T follicular helper cell (primary cell): ENCODE results near the gene FXYD1.

Experiments used
- DNase-seq: peaks from one replicate; pipeline ENCODE4 v3.0.0-alpha.2; 2020; ENCODE audit warnings: low read depth

FXYD1 gene

GRCh38 chr19:35107545-35107944 lies 31.1 kb upstream of the FXYD1 start:
- no peak for DNase-seq

DNA sequence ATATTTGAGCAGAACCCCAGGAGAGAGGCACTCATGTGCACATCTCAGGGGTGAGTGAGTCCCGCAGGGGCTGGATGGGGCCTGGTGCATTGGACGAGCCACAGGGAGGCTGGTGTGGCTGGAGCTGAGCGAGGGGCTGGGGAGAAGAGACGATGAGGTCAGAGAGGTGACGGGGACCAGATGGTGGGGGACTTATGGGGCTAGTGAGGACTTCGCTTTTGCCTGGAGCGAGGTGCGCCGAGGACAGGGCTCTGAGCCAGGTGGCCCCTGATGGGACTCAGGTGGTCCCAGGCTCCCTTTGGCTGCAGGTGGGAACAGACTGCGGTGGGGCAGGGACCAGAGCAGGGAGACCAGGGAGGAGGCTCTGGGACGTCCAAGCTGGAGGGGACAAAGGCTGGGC lies 29.9 kb upstream of the FXYD1 start:
- DNase-seq = no peak

DNA sequence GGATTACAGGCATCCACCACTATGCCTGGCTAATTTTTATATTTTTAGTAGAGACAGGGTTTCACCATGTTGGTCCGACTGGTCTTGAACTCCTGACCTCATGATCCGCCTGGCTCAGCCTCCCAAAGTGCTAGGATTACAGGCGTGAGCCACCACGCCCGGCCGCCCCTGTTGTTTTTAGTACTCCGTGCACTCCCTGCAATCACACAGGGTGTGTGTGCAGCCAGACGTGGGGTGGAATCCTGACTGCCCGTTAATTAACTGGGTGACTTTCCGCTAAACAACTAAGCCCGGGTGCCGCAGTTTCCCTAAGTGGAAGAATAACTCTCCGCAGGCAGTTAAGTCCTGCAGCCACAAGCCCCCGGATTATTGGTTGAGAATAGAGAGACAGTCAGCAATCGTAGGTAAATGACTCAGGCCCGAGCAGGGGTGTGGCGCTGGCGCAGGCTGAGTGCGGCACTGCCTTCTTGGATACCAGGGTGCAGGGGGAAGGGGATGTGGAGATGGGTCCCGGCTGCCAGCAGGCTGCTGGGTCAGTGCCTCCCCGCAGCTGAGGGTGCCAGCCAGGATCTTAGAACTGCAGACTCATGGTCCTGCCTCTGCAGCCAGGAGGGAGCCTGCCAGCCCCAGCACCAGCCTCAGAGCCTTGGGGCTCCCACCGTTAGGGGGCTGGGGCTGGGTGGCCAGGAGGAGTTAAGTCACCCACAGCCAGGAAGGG lies 29.1 kb upstream of the FXYD1 start:
- DNase-seq = no peak

DNA sequence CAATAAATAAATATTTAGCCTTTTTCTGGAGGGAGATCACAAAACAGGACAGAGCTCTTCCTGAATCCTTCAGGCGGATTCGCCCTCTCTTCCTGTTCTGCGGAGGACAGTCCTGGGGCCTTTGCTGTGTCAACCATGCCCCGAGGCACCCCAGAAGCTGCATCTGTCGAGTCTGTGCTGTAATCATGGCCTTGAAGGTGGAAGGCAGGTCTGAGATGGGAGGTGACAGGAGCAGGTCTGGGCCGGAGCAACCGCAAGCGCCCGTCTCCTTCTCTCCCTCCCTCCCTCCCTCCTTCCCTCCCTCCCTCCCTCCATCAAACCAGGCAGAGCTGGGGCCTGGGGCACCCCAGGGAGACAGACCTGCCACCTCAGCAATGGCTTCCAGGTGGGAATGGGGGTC lies 27.6 kb upstream of the FXYD1 start:
- DNase-seq = no peak

DNA sequence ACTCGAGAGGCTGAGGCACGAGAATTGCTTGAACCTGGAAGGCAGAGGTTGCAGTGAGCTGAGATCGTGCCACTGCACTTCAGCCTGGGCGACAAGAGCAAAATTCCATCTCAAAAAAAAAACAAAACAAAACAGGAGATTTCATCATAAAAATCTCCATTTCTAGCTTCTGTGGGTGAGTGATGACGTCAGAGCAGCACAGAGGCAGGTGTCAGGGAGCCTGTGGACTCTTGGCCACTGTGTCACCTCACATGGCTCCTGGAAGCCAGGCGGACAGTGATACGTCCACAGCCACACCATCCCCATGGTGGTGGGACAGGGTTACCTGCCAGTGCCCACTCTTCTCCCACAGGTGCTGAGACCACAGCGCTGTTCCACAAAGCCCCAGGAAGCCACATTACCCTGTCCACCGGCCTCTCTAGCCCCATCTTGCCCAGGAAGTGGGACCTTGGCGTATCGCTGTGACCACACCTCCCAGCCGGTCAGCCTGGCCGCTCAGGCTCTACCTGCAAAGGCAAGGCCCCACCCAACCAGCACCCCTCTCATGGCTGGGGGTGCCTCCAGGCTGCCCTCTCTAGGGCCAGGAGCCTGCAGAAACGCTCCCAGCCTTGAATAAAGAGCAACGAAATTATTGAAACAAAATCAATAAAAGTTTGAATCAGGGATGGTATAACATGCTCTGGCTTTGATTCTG lies 25.5 kb upstream of the FXYD1 start:
- no peak for DNase-seq

GRCh38 chr19:35114353-35115176 lies 24.1 kb upstream of the FXYD1 start:
- peak; percentile 46 for DNase-seq

GRCh38 chr19:35115177-35115951 lies 23.3 kb upstream of the FXYD1 start, which contains the start of gene FXYD3:
Gene FXYD3 (plus strand): TSS chr19:35115823. CDS start chr19:35119377, 3,554 bp downstream.
- no peak for DNase-seq

- no peak for DNase-seq
These were observed 22.4 kb upstream of the FXYD1 start for GRCh38 chr19:35116072-35116801.

DNA sequence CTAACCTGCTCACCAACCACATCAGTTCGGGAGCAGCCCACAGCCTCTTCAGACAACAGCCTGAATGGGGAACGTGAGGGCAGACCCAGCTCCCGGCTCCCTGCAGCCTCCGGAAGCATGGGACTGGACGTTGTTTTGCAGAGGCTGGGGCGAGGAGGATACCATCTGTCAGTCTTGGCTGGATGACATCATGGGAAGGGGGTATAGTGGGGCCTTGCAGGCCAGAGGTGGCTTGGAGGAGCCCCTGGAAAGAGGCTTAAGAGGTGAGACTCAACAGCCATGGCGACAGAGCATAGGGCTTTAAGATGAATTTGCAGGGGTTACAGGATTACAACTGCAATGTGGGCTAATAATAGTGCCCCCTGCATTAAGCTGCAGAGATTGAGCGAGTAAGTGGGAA lies 21.5 kb upstream of the FXYD1 start:
- DNase-seq = no peak

DNA sequence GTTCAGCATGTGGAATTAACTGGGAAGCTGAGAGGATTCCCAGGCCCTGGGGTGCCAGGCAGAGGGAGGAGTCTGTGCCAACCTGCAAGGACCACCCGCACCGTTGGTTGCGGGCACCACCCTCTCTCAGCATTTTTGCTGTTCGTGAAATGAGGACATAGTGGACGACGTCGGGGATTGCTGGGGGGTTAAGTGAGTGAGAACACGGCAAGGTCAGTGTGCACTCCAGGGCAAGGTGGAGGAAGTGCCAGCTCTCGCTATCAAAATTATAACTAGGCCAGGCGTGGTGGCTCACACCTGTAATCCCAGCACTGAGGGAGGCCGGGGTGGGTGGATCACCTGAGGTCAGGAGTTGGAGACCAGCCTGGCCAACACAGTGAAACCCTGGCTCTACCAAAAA lies 20.8 kb upstream of the FXYD1 start:
- DNase-seq = no peak

GRCh38 chr19:35118268-35119020 lies 20.2 kb upstream of the FXYD1 start:
- no peak for DNase-seq

- DNase-seq = no peak
These were observed 19.5 kb upstream of the FXYD1 start for GRCh38 chr19:35119091-35119490.

DNA sequence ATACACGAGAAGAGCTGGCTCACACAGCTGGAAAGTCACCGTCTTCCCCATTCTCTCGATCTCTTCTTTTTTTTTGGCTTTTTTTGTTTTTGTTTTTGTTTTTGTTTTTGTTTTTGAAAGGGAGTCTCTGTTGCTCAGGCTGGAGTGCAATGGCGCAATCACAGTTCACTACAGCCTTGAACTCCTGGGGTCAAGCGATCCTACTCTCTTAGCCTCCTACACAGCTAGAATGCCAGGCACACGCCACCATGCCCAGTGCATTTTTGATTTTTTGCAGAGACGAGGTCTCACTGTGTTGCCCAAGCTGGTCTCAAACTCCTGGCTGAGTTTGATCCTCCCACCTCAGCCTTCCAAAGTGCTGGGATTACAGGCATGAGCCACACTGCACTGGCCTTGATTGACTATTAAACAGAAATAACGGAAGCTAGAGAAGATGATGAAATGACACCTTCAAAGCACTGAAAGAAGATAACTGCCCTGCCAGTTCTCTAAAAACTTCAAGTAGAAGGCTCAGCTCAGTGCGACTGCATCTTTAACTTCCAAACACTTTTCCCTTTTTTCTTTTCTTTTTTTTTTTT lies 19.0 kb upstream of the FXYD1 start:
- no peak for DNase-seq

GRCh38 chr19:35120492-35120891 lies 18.1 kb upstream of the FXYD1 start:
- no peak for DNase-seq

- no peak for DNase-seq
These were observed 17.7 kb upstream of the FXYD1 start for GRCh38 chr19:35120898-35121297.

DNA sequence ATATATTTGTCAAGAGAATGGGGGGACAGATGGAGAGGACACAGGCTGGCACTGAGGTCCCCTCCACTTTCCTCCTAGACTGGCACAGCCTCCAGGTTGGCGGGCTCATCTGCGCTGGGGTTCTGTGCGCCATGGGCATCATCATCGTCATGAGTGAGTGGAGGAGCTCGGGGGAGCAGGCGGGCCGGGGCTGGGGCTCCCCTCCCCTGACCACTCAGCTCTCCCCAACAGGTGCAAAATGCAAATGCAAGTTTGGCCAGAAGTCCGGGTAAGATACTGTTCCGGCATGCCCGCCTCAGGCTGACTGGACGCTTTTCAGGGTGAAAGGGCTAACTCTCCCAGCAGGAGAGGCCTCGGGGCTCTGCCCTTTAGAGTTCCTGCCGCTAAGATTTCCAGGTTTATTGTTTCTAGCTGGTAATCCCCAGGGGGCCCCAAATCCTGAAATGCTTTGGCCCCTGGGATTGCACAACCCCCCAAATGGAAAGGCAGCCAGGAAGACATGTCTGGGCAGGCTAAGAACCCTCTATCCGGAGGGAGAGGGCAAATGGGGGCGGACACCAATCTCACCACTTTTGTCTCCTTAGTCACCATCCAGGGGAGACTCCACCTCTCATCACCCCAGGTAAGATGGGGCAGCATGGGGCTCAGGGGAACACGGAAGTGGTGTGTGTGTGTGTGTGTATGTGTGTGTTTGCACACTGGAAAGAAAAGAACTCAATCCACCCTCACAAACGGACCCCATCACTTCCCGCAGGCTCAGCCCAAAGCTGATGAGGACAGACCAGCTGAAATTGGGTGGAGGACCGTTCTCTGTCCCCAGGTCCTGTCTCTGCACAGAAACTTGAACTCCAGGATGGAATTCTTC lies 15.7 kb upstream of the FXYD1 start:
- no peak for DNase-seq

DNA sequence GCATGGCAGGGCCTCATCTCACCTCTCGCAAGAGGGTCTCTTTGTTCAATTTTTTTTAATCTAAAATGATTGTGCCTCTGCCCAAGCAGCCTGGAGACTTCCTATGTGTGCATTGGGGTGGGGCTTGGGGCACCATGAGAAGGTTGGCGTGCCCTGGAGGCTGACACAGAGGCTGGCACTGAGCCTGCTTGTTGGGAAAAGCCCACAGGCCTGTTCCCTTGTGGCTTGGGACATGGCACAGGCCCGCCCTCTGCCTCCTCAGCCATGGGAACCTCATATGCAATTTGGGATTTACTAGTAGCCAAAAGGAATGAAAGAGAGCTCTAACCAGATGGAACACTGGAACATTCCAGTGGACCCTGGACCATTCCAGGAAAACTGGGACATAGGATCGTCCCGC lies 15.1 kb upstream of the FXYD1 start:
- DNase-seq = no peak

DNA sequence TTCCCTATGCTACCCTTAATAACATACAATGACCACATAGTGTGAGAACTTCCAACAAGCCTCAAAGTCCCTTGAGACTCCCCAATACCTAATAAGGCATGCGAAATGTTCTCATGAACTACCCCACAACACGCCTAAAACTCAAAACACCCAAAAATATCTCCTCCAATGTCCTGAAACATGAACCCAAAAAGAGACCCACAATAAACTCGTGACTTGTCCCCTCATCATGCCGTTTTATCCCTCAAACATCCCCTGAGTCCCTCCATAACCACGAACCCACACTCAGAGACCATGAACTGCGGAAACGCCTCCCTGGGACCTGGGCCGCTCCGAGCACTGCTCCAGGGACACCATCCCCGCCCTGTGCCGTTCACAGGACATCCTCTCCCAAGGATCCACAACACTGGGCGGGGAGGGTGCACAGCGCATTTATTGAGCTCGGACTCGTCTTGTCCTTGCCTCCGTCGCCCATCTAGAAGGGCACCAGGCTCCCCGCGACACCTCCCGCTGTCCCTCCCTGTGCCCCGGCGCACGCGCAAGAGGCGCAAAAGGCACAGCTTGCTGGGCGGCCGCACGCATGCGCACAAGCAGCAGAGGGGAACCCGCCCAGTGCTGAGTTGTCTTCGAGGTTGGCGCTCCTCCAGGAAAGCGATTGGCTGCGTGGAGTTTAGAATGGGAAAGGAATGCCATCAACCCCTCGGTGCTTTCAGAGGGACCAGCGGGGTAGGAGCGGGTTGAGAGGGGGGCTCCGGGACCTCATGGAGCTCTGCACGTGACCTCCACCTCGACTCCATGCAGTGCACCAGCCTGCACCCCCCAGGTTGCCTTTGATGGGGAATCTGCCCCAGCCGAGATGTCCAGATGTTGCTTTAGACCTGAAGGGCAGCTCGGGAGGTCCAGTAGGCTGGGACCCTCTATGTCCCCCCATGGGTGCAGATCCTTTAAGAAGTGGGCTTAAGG lies 14.2 kb upstream of the FXYD1 start:
- DNase-seq = peak; percentile 77
